Caco-2 (cell line): ENCODE data around the gene ARHGAP27. TPM values are rescaled to one million over a fixed set of nuclear protein-coding genes. Genes with fewer than 3 reads are reported as not detected.

Experiments
- total RNA-seq: library from RNA; stranded (reverse); gene quantifications from 2 replicates; pipeline ENCODE4 v1.2.3, GENCODE V29; 2022

The ARHGAP27 gene
- total RNA-seq, 1 experiment from 2014 or later, result 35.9 TPM

Other genes with a start within 250 kb of the ARHGAP27 start
- gene FMNL1, start 211.0 kb downstream of the ARHGAP27 start, total RNA-seq, result 2.8 and 3.0 TPM in 2 replicates
- gene SPATA32, start 170.8 kb downstream of the ARHGAP27 start, total RNA-seq, result not detected in 2 replicates
- 10.0 and 11.7 TPM in 2 replicates for gene MAP3K14, start 115.8 kb downstream of the ARHGAP27 start, total RNA-seq
- gene PLEKHM1, start 57.9 kb upstream of the ARHGAP27 start, total RNA-seq, result 30.4 and 36.8 TPM in 2 replicates